Loucy (cell line): ENCODE measurements around the gene NEDD4L.

Experiments used
- EZH2phosphoT487 ChIP-seq: fragments of 200-600 bp; IDR thresholded peaks from 2 replicates; pipeline ENCODE4 v1.6.1; 2018; ENCODE audit warnings: antibody characterized with exemption, mild to moderate bottlenecking, moderate library complexity, borderline replicate concordance
- TF ChIP-seq, protein P1 (sequence below): fragments of 200-600 bp; sonication (generic); conservative IDR thresholded peaks from 2 replicates; pipeline ENCODE4 v1.5.1; 2014; ENCODE audit warnings: mild to moderate bottlenecking, antibody characterized with exemption, low read length

DNA sequence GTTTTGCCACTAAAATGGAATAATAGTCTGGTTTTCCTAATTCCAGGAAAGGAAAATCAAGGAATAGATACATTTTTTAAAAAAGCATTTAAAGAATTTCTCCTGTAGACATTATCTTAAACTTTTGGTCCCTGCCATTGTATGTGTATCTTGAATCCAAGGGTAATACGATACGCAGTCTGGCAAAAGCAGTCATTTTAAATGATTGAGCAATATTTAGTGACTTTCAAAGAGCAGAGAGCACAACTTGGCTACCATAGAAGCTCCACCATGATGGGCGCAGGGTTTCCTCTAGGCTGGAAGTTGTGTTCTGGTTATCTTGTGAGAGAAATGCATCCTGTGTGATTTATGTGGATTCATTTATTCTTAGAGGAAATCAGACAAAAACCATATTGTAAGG, 92.9 kb downstream of the NEDD4L start:
- TF ChIP-seq, protein P1, sequence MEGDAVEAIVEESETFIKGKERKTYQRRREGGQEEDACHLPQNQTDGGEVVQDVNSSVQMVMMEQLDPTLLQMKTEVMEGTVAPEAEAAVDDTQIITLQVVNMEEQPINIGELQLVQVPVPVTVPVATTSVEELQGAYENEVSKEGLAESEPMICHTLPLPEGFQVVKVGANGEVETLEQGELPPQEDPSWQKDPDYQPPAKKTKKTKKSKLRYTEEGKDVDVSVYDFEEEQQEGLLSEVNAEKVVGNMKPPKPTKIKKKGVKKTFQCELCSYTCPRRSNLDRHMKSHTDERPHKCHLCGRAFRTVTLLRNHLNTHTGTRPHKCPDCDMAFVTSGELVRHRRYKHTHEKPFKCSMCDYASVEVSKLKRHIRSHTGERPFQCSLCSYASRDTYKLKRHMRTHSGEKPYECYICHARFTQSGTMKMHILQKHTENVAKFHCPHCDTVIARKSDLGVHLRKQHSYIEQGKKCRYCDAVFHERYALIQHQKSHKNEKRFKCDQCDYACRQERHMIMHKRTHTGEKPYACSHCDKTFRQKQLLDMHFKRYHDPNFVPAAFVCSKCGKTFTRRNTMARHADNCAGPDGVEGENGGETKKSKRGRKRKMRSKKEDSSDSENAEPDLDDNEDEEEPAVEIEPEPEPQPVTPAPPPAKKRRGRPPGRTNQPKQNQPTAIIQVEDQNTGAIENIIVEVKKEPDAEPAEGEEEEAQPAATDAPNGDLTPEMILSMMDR, result no peak
- TF ChIP-seq EZH2phosphoT487, result no peak
